HG02870 (cell line): ENCODE results near the gene FKBP6.
A peak's percentile ranks its signal among the peaks of the same experiment; 100 is the strongest.
"Not testable (repeated sequence)": the region's sequence is repeated elsewhere in the genome, so short reads cannot be mapped to it uniquely, and the experiment has no call there.

Experiments used
- ATAC-seq: cut with Tn5 transposase; IDR thresholded peaks from one replicate; pipeline ENCODE4 v1.9.1; 2021; ENCODE audit warnings: mild to moderate bottlenecking, moderate library complexity; ENCODE audit not compliant: unreplicated experiment

Gene FKBP6

DNA sequence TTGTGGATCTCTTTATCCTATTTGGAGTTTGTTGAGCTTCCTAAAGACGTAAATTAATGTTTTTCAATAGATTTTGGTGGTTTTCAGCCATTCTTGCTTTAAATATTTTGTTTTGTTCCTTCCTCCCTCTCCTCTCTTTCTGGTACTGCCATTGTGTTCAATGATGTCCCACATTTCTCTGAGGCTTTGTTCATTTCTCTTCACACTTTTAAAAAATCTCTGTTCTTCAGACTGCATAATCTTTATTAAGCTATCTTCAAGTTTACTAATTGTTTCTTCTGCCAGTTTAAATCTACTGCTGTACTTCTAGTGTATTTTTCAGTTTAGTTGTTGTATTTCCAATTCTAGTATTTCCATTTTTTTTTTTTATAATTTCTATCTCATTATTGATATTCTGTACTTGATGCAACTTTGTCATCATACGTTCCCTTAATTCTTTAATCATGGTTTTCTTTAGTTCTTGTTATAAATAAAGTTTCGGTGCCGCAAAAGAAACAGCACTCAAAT lies 60.0 kb downstream of the FKBP6 start:
- ATAC-seq, result no peak

DNA sequence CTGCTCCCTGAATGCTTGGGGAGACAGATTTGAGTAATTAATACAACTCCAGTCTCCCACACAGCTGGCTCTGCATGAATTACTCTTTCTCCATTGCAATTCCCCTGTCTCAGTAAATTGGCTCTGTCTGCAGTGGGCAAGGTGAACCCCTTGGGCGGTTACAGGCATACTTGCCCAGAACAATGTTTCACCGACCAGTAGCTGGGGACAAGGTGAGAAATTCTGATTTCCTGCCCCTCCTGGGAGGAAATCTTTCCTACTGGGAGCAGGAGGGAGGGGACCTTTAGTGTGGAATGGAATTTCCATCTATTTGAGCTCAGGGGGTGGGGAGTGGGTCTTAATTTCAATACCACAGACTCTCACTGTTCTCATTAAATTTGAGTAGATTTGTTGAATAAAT lies 63.4 kb downstream of the FKBP6 start:
- no peak for ATAC-seq

DNA sequence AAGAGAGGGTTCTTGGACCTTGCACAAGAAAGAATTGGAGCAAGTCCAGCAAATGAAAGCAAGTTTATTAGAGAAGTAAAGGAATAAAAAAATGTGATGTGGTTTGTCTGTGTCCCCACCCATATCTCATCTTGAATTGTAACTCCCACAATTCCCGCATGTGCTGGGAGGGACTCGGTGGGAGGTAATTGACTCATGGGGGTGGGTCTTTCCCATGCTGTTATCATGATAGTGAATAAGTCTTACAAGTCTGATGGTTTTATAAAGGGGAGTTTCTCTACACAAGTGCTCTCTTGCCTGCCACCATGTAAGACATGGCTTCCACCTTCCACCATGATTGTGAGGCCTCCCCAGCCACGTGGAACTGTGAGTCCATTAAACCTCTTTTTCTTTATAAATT lies 66.5 kb downstream of the FKBP6 start:
- no peak for ATAC-seq

DNA sequence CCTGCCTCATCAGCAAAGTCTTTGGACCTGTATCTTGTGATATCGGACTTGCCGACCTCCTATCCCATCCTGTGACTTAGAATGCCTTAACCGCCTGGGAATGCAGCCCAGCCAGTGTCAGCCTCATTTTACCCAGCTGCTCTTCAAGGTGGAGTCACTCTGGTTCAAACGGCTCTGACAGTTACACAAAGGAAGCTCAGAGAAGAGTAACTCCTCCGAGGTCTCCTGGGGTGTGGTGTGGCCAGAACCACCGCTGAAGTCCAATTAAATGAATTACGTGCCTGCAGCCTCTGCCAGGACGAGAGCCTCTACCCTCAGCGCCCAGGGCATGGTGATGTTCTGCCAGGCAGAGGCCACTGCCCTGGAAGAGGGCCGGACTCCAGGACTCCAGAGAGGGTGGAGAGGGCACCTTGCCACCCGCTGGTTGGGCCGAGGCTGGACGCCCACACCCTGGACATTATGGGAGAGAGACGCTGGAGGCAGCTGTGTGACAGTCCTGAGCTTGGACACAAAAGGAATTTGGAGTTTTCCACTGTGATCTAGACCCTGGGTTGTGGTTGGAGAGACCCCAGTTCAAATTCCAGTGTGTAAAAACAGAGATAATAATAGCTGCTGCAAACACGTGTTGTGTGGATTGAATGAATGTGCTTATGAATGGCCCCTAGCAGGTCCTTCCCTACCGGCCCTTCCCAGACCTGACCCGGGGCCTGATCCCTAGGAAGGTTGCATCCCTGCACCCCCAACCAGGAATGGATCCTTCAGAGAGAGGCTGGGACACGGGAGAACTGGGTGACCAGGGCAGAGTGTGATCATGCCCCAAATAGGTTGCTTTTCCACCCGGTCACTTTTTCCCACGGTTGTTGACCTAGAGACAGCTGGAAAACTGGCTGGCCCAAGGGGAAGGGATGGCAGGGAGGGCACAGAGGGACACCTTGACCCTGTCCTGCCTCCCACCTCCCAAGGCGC lies 67.9 kb downstream of the FKBP6 start:
- no peak for ATAC-seq

DNA sequence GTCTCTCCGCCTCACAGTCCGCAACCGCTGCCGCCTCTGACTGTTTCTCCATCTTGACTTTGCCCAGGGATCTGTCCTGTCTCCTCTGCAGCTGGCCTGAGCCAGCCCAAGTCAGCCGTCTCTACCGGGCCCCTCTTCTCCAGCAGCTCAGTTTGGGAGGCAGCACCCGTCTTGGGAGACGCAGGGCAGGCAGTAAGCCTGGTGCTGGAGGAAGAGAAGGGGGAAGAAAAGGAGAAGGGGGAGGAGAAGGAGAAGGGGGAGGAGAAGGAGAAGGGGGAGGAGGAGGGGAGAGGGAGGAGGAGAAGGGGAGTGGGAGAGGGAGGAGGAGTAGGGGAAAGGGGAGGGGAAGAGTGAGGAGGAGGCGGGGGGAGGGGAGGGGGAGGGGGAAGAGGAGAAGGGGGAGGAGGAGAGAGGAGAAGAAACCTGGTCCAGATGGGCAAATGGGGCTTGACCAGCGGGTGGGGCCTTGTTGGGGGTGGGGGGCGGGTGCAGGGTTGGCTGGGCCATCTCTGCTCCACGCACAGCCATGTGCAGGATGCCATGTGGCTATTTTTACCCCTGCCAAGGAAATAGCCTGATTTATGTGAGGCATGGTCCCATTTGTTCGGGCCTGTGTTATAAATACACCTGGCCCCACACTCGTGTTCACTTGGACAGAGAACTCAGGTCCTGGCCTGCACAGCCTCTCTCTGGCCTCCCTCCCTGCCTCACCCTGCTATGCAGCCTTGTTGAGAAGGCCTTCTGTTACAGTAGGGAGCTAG lies 69.7 kb downstream of the FKBP6 start:
- no peak for ATAC-seq

DNA sequence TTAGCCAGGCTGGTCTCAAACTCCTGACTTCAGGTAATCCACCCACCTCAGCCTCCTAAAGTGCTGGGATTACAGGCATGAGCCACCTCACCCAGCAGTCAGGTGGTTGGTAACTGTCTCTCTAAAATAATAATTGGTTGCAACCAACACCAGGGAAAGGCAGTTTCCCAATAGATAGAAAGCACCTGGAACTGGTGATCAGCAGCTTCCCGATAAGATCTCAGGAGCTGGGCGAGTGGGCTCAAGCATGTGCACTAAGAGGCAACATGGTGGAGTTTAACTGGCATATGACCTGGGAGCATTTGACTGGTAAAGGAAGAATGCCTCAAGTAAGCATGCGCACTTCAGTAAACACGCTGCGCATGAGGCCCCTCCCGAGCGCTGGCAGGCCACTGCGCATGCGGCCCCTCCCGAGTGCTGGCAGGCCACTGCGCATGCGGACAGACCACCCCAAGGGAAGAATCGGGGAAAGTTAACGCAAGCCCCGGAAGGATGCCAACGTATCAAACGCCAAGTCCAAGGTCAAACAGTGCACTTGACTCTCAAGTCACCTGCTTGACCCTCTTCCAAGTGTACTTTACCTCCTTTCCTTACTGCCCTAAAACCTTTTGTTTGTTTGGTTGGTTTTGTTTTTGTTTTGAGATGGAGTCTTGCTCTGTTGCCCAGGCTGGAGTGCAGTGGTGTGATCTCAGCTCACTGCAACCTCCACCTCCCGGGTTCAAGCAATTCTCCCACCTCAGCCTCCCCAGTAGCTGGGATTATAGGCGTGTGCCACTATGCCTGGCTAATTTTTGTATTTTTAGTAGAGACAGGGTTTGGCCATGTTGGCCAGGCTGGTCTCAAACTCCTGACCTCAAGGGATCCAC lies 71.5 kb downstream of the FKBP6 start:
- ATAC-seq, result peak; percentile 53

DNA sequence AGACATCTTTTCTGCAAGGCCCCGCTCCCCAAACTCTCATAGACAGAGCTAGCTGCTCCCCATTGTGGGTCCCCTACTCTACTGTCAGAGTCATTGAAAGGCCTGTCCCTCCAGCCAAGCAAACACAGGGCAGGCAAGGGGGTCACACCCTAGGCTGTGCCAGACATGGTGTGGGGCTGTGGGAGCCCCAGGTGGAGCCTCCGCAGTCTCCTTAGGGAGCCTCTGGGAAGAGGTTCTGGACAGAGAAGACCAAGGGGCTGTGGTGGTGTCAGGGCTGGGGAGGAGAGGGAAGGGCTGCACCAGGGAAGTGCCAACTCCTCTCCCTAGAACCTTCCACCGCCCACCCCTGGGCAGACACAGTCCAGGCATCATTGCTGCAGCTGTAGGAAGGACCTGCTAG lies 76.9 kb downstream of the FKBP6 start:
- ATAC-seq, result not testable (repeated sequence)
